CD1c-positive myeloid dendritic cell (primary cell): ENCODE results near the gene SLC22A24.
"Not testable (repeated sequence)": the region's sequence is repeated elsewhere in the genome, so short reads cannot be mapped to it uniquely, and the experiment has no call there.

Experiments used
- DNase-seq: peaks from one replicate; pipeline ENCODE4 v3.0.0-alpha.2; 2016; ENCODE audit errors: extremely low spot score

The SLC22A24 gene

GRCh38 chr11:63144121-63144520 lies at the start of gene SLC22A24:
TSS of gene SLC22A24 (minus strand) at chr11:63144221. CDS start at chr11:63143779, 442 bp downstream.
- DNase-seq, result no peak

- DNase-seq, result no peak
Measured at GRCh38 chr11:63180536-63180935, 36.5 kb upstream of the SLC22A24 start.

- no peak for DNase-seq
Measured at GRCh38 chr11:63179432-63180041, 35.5 kb upstream of the SLC22A24 start.

GRCh38 chr11:63177872-63178271 lies 33.9 kb upstream of the SLC22A24 start:
- no peak for DNase-seq

GRCh38 chr11:63165706-63166310 lies 21.8 kb upstream of the SLC22A24 start:
- no peak for DNase-seq

GRCh38 chr11:63155794-63156193 lies 11.8 kb upstream of the SLC22A24 start:
- DNase-seq, result no peak

GRCh38 chr11:63146581-63146980 lies 2.6 kb upstream of the SLC22A24 start:
- no peak for DNase-seq

- no peak for DNase-seq
Measured at GRCh38 chr11:63142459-63142858, 1.6 kb downstream of the SLC22A24 start.

GRCh38 chr11:63132985-63133775 lies 10.8 kb downstream of the SLC22A24 start:
- DNase-seq, result no peak

GRCh38 chr11:63099555-63099954 lies 44.5 kb downstream of the SLC22A24 start:
- no peak for DNase-seq

- no peak for DNase-seq
Measured at GRCh38 chr11:63080682-63081081, 63.3 kb downstream of the SLC22A24 start.

- not testable (repeated sequence) for DNase-seq
Measured at GRCh38 chr11:63046203-63046602, 97.8 kb downstream of the SLC22A24 start.

- DNase-seq, result no peak
Measured at GRCh38 chr11:63042596-63042995, 101.4 kb downstream of the SLC22A24 start.

- DNase-seq, result no peak
Measured at GRCh38 chr11:63032457-63032856, 111.6 kb downstream of the SLC22A24 start.
